IPS-18a (cell line): Measurements from ENCODE around the gene FCN3.

ENCODE experiments used
- H3K27ac ChIP-seq: one replicate; pipeline ENCODE4 v1.5.1; 2013; ENCODE audit warnings: low read length
- H3K27me3 ChIP-seq: one replicate; pipeline ENCODE4 v1.6.1; 2013; ENCODE audit warnings: mild to moderate bottlenecking, low read length; ENCODE audit not compliant: control insufficient read depth, insufficient read depth
- H3K36me3 ChIP-seq: one replicate; pipeline ENCODE4 v1.6.1; 2013; ENCODE audit warnings: low read depth, low read length; ENCODE audit not compliant: control insufficient read depth
- H3K4me1 ChIP-seq: one replicate; pipeline ENCODE4 v1.6.1; 2013; ENCODE audit warnings: low read depth, low read length; ENCODE audit not compliant: control insufficient read depth
- H3K4me3 ChIP-seq: one replicate; pipeline ENCODE4 v1.5.1; 2013; ENCODE audit warnings: low read length
- H3K9ac ChIP-seq: one replicate; pipeline ENCODE4 v1.6.1; 2013; ENCODE audit warnings: mild to moderate bottlenecking, low read length, moderate library complexity
- H3K9me3 ChIP-seq: one replicate; pipeline ENCODE4 v1.6.1; 2013; ENCODE audit warnings: low read depth, low read length; ENCODE audit not compliant: control insufficient read depth

The FCN3 gene

DNA sequence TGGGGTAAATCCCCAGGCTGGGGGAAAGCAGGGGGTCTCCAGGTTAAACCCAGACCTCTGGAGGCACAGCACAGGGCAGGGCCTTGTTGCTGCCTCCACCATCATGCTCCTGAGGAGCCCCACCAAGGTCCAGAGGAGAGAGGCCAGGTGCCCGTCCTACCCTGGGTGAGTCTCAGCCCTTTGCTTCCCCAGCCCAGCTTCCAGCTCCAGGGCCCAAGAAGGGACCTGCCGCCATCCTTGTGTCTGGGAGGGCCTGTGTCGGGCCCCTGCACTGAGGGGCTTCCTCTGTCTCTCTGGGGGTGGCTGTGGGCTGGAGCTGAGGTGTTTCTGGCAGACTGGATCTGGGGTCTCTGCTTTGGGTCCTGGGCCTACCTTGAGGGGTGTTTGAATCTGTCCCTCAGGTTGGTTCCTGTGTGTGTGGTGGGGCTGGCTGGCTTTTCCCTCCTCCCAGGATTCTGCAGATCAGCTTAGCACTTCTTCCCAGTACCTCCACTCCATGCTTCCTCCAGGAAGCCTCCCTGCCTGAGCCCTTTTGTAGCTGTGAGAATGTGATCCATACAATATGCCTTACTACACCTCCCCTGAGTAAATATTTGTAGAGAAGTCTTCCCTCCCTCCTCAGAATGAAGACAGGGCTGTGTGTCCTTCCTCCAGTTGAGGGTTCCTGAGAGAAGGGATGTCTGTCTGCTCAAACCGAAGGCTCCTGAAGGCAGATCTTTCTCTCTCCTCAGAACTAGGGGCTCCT, 24.0 kb upstream of the FCN3 start:
- H3K9ac ChIP-seq = no peak overlapping the region
- H3K4me1 ChIP-seq = peaks cover 19% of the 10 kb centered on the region
- no peak overlapping the region for H3K4me3 ChIP-seq
- H3K27me3 ChIP-seq = no peaks in the 10 kb centered on the region
- H3K27ac ChIP-seq = no peak overlapping the region
- H3K9me3 ChIP-seq = no peaks in the 10 kb centered on the region
- no peaks in the 10 kb centered on the region for H3K36me3 ChIP-seq

DNA sequence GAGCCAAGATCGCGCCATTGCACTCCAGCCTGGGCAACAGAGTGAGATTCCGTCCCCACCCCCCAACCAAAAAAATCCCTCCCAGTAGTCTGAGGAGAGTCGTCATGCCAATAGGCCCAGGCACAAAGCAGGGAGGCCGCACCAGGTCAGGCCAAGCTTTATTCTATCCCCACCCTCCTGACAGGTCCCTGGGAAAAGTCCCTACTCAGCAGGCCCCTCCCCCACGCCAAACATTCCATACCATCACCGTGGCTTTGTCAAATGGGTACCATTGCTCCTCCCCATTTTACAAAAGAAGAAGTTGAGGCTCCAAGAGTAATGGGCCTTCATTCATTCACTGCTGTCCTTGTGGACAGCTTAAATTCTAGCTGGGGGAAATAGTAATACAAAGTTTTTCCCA, 23.1 kb upstream of the FCN3 start:
- H3K36me3 ChIP-seq = no peaks in the 10 kb centered on the region
- no peak overlapping the region for H3K4me3 ChIP-seq
- no peak overlapping the region for H3K9ac ChIP-seq
- H3K27ac ChIP-seq = no peak overlapping the region
- H3K27me3 ChIP-seq = no peaks in the 10 kb centered on the region
- peaks cover 11% of the 10 kb centered on the region for H3K4me1 ChIP-seq
- H3K9me3 ChIP-seq = no peaks in the 10 kb centered on the region

DNA sequence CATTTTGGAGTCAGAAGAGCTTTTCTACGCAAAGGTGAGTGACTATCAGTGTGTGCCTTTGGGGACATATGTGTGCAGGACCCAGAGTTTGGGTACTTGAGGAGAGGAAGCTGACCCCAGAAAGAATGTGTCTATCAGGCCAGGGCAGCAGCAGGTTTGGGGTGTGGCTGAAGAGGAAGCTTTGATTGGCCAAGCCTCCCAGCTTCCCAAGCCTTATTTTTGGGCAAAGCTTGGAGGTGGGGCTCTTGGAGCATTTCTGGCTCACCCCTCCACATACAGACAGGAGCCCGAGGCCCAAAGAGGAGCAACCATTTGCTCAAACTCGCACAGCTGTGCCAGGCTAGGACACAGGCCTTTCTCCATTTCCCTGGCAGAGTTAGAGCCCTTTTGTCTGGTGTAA, 22.5 kb upstream of the FCN3 start:
- H3K36me3 ChIP-seq = no peaks in the 10 kb centered on the region

DNA sequence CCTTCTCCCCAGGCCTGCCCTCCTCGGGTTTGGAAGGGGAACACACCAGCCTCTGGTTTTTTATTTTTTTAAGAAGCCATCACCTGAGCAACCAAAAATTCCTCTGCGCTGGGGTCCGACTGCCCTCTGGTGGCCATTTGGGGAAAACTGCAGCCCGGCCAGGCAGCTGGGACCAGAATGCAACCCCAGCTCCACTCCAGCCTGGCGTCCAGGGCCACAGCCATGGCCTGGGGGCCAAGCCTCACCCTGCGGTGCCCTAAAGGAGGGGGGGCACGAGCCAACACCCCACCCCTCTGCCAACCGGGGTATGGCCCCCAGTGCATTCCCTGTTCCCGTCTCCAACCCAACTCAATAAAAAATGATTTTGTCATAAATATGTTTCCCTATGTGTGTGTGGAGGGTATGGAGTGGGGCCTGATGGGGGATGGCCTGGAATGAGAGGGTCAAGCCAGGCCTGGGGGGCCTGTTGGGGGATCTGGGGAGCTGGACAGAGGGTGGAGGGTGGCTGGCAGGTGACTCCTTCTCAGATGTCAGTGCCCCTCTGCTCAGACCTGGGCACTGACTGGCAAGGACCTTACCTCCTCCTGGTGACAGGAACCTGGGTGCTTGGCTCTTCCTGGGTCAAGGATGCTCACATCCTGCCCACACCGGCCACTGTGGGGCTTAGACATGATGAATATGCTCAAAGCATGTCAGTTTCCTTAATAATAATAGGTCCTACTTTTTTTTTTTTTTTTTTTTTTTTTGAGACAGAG, 21.0 kb upstream of the FCN3 start:
- Histone ChIP-seq H3K27ac (no peak overlapping the region), H3K36me3 (no peaks in the 10 kb centered on the region), H3K4me1 (peaks cover 14% of the 10 kb centered on the region), H3K9me3 (no peaks in the 10 kb centered on the region), H3K9ac (no peak overlapping the region), H3K4me3 (no peak overlapping the region), H3K27me3 (no peaks in the 10 kb centered on the region)

More for the DNA sequence above, 22.5 kb upstream of the FCN3 start:
- no peaks in the 10 kb centered on the region for H3K27me3 ChIP-seq
- peaks cover 8% of the 10 kb centered on the region for H3K4me1 ChIP-seq
- H3K9ac ChIP-seq = no peak overlapping the region
- H3K27ac ChIP-seq = no peak overlapping the region
- no peaks in the 10 kb centered on the region for H3K9me3 ChIP-seq
- H3K4me3 ChIP-seq = no peak overlapping the region

DNA sequence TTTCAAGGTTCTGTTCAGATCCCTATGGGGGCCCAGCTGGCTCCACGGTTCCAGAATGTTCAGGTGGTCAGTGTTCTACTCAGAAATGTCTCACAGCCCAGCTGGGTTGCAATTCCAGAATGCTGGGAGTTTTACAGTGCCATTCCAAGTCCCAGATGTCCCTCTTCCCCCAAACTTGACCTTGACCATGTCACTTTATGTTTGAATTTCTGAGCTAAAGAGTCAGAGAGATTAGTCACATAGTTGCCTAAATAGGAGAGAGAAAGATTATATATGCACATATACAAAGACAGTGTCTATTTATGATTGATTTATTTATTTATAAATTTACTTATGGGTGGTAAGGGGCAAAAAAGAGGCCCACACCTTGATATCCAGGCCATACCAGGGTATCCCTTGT, 20.3 kb upstream of the FCN3 start:
- Histone ChIP-seq H3K27me3 (no peaks in the 10 kb centered on the region), H3K36me3 (no peaks in the 10 kb centered on the region), H3K27ac (no peak overlapping the region), H3K9me3 (no peaks in the 10 kb centered on the region), H3K4me1 (peaks cover 14% of the 10 kb centered on the region), H3K4me3 (no peak overlapping the region), H3K9ac (no peak overlapping the region)

DNA sequence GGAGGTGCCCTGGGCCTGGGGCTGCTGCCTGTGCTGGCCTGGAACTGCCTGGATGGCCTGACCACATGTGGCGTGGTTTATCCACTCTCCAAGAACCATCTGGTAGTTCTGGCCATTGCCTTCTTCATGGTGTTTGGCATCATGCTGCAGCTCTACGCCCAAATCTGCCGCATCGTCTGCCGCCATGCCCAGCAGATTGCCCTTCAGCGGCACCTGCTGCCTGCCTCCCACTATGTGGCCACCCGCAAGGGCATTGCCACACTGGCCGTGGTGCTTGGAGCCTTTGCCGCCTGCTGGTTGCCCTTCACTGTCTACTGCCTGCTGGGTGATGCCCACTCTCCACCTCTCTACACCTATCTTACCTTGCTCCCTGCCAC, 19.6 kb upstream of the FCN3 start:
- no peak overlapping the region for H3K9ac ChIP-seq
- peaks cover 14% of the 10 kb centered on the region for H3K4me1 ChIP-seq
- no peaks in the 10 kb centered on the region for H3K36me3 ChIP-seq
- H3K27ac ChIP-seq = no peak overlapping the region
- H3K9me3 ChIP-seq = no peaks in the 10 kb centered on the region
- H3K4me3 ChIP-seq = no peak overlapping the region
- no peaks in the 10 kb centered on the region for H3K27me3 ChIP-seq

DNA sequence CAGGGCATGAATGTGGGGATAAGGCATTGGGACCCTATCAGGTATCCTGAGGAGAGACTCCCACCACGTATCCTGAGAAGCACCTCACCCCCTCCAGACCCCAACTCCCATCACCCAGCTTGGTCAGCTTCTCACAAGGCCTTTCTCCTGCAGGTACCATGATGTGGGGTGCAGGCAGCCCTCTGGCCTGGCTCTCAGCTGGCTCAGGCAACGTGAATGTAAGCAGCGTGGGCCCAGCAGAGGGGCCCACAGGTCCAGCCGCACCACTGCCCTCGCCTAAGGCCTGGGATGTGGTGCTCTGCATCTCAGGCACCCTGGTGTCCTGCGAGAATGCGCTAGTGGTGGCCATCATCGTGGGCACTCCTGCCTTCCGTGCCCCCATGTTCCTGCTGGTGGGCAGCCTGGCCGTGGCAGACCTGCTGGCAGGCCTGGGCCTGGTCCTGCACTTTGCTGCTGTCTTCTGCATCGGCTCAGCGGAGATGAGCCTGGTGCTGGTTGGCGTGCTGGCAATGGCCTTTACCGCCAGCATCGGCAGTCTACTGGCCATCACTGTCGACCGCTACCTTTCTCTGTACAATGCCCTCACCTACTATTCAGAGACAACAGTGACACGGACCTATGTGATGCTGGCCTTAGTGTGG, 19.1 kb upstream of the FCN3 start:
- Histone ChIP-seq H3K9ac (no peak overlapping the region), H3K36me3 (no peaks in the 10 kb centered on the region), H3K27me3 (no peaks in the 10 kb centered on the region), H3K9me3 (no peaks in the 10 kb centered on the region), H3K4me1 (peaks cover 12% of the 10 kb centered on the region), H3K4me3 (no peak overlapping the region), H3K27ac (no peak overlapping the region)

DNA sequence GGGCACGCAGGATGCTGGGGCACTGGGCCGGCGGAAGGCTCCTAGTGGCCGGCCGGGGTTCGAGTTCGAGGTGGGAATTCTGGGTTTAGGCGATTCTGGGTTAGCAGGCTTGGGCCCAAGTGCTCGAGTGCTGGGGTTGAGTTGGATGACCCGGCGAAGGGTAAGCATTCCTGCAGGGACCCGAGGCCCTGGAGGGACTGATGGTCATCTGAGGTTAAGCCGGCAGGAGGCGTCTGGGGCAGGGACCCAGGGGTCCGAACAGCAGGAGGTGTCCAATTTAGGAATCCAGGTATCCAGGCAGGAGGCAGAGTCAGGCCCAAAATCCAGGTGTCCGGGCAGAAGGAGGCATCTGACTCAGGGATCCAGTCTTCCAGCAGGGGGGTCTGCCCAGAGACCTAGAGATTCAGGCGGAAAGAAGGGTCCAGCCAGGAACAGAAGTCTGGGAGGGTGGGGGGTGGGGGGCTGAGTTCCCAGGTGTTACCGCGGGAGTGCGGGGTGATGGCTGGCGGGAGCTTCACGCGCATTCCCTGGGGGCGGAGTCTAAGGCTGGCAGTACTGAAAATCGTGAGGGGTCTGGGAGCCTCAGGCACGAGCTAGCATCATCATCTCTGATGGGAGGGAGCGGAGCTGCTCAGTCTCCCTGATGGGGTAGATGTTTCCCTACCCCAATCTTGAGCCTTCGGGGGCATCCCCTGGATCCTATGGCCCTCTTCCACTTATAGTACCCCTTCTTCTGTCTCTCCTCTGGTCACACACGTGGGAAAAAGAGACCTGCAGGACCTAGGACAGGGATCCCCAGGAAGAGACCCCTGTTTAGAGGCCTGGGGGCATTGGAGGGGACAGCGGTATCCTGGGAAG, 18.4 kb upstream of the FCN3 start:
- Histone ChIP-seq H3K4me3 (peak overlapping the region; percentile 81), H3K9ac (peak overlapping the region; percentile 75), H3K9me3 (no peaks in the 10 kb centered on the region), H3K27me3 (no peaks in the 10 kb centered on the region), H3K36me3 (no peaks in the 10 kb centered on the region), H3K27ac (no peak overlapping the region), H3K4me1 (peaks cover 10% of the 10 kb centered on the region)

DNA sequence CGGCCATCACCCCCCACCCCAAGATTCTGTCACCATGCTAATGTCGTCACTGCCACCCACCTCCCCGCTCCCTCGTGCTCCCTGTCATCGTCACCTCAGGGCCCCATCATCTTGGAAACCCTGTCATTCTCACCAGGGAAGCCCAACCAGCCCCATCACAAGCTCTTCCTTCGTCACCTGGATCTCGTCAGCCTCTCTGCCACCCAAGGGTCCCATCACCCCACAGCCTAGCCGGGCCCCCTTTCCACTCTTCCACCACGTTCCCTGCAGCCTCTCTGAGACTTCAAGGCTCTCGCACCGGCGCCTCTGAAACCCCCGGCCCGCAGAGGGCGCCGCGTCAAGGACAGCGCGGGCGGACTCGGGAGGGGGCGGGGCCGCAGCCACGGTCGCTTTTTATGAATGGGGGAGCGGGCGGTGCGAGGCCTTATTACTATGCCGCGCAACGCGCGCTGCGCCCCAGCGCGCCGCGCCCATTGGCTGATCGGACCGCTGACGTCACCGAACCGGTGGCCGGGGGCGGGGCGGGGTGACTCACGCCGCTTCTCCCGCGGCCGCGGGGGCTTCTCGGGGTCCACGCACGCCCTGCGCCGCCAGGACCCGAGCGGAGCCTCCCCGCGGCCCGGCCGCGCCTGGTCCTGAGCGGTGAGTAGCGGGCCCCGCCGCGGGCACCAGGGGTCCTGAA, 17.6 kb upstream of the FCN3 start, which contains the start of gene GPR3:
TSS of gene GPR3 (plus strand) at position 527 of the 682 bp plus-strand sequence. CDS start 1,177 bp downstream, outside the sequence.
- no peaks in the 10 kb centered on the region for H3K27me3 ChIP-seq
- no peaks in the 10 kb centered on the region for H3K9me3 ChIP-seq
- no peak within 1 kb of the TSS for H3K27ac ChIP-seq
- H3K36me3 ChIP-seq = no peaks in the 10 kb centered on the region
- peaks cover 6% of the 10 kb centered on the region for H3K4me1 ChIP-seq
- peak within 1 kb of the TSS; percentile 75 for H3K9ac ChIP-seq
- H3K4me3 ChIP-seq = peak within 1 kb of the TSS; percentile 81

DNA sequence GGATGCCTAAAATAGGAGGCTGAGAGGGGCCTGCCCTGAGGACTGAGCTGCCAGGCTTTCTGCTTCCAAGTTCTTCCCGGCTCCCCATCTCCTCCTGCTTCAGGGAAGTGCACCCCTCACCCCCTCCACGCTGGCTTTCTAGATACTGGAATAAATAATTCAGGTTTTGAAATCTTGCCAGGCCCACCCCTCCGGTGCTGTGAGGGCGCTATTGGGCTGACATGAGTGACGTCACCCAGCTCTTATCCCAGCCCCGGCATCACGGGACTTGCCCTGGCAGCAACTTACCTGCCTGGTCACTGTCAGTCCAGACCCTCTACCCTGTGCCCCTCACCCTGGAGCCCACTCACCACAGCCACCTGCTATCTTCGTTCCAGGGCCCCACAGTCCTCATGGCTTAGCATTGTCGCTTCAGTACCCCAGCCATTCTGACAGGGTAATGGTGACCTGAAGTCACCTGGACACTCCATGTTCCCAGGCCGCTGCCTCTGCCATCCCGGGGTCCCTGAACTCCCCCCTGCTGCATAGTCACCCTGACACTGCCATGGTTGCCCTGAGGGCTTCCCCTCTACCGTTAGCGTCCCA, 17.0 kb upstream of the FCN3 start:
- H3K4me1 ChIP-seq = peaks cover 6% of the 10 kb centered on the region
- peak overlapping the region; percentile 81 for H3K4me3 ChIP-seq
- no peaks in the 10 kb centered on the region for H3K27me3 ChIP-seq
- no peak overlapping the region for H3K27ac ChIP-seq
- H3K9me3 ChIP-seq = no peaks in the 10 kb centered on the region
- H3K36me3 ChIP-seq = no peaks in the 10 kb centered on the region
- no peak overlapping the region for H3K9ac ChIP-seq
